DOHH2 (cell line): Measurements from ENCODE around the gene ASAP2.

ENCODE experiments used
- H3F3A ChIP-seq: fragments of 200-600 bp; sonication (generic), shearing (Covaris generic); 2 replicates; pipeline ENCODE4 v1.6.0; 2016; ENCODE audit warnings: antibody characterized with exemption, mild to moderate bottlenecking; ENCODE audit not compliant: control insufficient read depth, insufficient read depth
- H3K27ac ChIP-seq: fragments of 200-600 bp; sonication (generic); 2 replicates; pipeline ENCODE4 v1.5.1; 2014; ENCODE audit warnings: low read depth, mild to moderate bottlenecking, low read length, moderate library complexity
- H3K27me3 ChIP-seq: fragments of 200-600 bp; sonication (generic); 2 replicates; pipeline ENCODE4 v1.6.1; 2014; ENCODE audit warnings: mild to moderate bottlenecking, low read length, mixed read lengths; ENCODE audit not compliant: control insufficient read depth
- H3K36me3 ChIP-seq: fragments of 200-600 bp; sonication (generic); 2 replicates; pipeline ENCODE4 v1.6.1; 2014; ENCODE audit warnings: mild to moderate bottlenecking, low read length, moderate library complexity, mixed read lengths; ENCODE audit not compliant: control insufficient read depth
- H3K4me1 ChIP-seq: fragments of 200-600 bp; sonication (generic); 2 replicates; pipeline ENCODE4 v1.6.1; 2014; ENCODE audit warnings: mild to moderate bottlenecking, low read length, mixed read lengths; ENCODE audit not compliant: control insufficient read depth
- H3K4me2 ChIP-seq: fragments of 200-600 bp; sonication (generic); 2 replicates; pipeline ENCODE4 v1.6.0; 2014; ENCODE audit warnings: mild to moderate bottlenecking, low read length, moderate library complexity
- H3K4me3 ChIP-seq: fragments of 200-600 bp; sonication (generic); 2 replicates; pipeline ENCODE4 v1.5.1; 2014; ENCODE audit warnings: mild to moderate bottlenecking, low read length, mixed read lengths
- H3K79me2 ChIP-seq: fragments of 200-600 bp; sonication (generic); 2 replicates; pipeline ENCODE4 v1.6.1; 2014; ENCODE audit warnings: mild to moderate bottlenecking, low read length, mixed read lengths; ENCODE audit not compliant: control insufficient read depth
- H3K9me2 ChIP-seq: fragments of 200-600 bp; sonication (generic); replicated peaks from 2 replicates; pipeline ENCODE4 v1.6.1; 2014; ENCODE audit warnings: mild to moderate bottlenecking, low read length, mixed read lengths; ENCODE audit not compliant: control insufficient read depth
- H3K9me3 ChIP-seq: fragments of 200-600 bp; sonication (generic); 2 replicates; pipeline ENCODE4 v1.6.1; 2014; ENCODE audit warnings: antibody characterized with exemption, low read length, mixed read lengths; ENCODE audit not compliant: control insufficient read depth, insufficient read depth
- H4K20me1 ChIP-seq: fragments of 200-600 bp; sonication (generic); 2 replicates; pipeline ENCODE4 v1.6.0; 2014; ENCODE audit warnings: low read depth, mild to moderate bottlenecking, antibody characterized with exemption, low read length, moderate library complexity; ENCODE audit not compliant: control insufficient read depth, insufficient read depth
- CTCF ChIP-seq: fragments of 200-600 bp; sonication (generic); IDR thresholded peaks from one replicate; pipeline ENCODE4 v1.5.1; 2014; ENCODE audit warnings: antibody characterized with exemption, mild to moderate bottlenecking, low read depth, low read length; ENCODE audit not compliant: poor library complexity, severe bottlenecking
- EZH2phosphoT487 ChIP-seq: fragments of 200-600 bp; sonication (generic); IDR thresholded peaks from 2 replicates; pipeline ENCODE4 v1.6.1; 2017; ENCODE audit warnings: borderline replicate concordance, mild to moderate bottlenecking, antibody characterized with exemption, low read length, moderate library complexity, mixed read lengths

Gene ASAP2

DNA sequence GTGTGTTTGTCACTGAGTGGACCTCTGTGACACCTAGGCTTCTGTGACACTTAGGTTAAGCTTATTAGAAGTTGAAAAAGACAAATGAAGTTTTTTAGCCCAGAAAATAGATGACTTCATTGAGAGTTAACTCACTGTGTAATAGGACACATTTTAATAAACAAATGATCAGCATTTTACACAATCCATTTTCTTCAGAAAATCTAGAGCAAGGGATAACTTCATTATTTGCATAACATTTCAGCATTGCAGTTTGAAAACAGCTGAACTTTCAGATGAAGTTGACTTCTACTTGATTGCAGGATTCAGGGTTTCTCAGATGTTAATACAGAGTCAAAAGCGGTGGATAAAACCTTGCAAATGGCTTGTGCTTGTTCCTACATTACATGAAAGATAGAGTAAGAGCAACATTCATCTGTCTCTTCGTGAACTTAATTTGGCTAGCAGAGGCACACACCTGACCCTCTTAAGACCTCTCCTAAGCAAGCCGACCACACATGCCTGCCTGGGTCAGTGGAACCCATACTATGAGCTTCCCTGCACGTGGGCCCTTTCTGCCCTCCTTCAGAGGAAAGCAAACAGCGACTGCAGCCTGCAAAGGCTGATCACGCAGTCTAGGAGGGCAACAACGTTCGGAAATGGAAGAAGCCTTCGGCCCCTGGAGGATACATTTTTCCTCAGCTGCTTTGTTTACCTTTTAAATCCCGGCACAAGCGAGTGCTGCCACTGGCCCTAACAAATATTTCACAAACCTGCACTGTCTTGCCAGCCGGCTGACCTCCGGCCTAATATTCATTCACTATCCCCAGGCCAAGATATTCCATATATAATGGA lies 200.1 kb downstream of the ASAP2 start:
- Histone ChIP-seq H3K4me2 (no peak overlapping the region), H3K9me2 (no peaks in the 10 kb centered on the region), H3K4me3 (no peak overlapping the region), H3K36me3 (peaks cover 34% of the 10 kb centered on the region), H3F3A (peaks cover 22% of the 10 kb centered on the region; the same call in 1 of the 2 replicates), H4K20me1 (peaks cover 6% of the 10 kb centered on the region; the same call in 1 of the 2 replicates), H3K79me2 (no peaks in the 10 kb centered on the region), H3K27ac (no peak overlapping the region), H3K27me3 (no peaks in the 10 kb centered on the region), H3K9me3 (no peaks in the 10 kb centered on the region), H3K4me1 (no peaks in the 10 kb centered on the region)
- TF ChIP-seq CTCF (no peak), EZH2phosphoT487 (no peak)

- no peaks in the 10 kb centered on the region for H3K9me2 ChIP-seq
- H3K27me3 ChIP-seq: no peaks in the 10 kb centered on the region
- TF ChIP-seq EZH2phosphoT487: no peak
- no peak for TF ChIP-seq CTCF
- peaks cover 39% of the 10 kb centered on the region for H3K36me3 ChIP-seq
- H4K20me1 ChIP-seq: peaks cover 6% of the 10 kb centered on the region; the same call in 1 of the 2 replicates
- H3K79me2 ChIP-seq: no peaks in the 10 kb centered on the region
- no peak overlapping the region for H3K27ac ChIP-seq
- peaks cover 22% of the 10 kb centered on the region; the same call in 1 of the 2 replicates for H3F3A ChIP-seq
- no peak overlapping the region for H3K4me2 ChIP-seq
- H3K9me3 ChIP-seq: no peaks in the 10 kb centered on the region
- no peaks in the 10 kb centered on the region for H3K4me1 ChIP-seq
- no peak overlapping the region for H3K4me3 ChIP-seq
Measured at GRCh38 chr2:9407363-9407811, 200.8 kb downstream of the ASAP2 start.

- peaks cover 16% of the 10 kb centered on the region; the same call in 1 of the 2 replicates for H3F3A ChIP-seq
Measured at GRCh38 chr2:9408641-9409151, 202.1 kb downstream of the ASAP2 start.

More at GRCh38 chr2:9408641-9409151, 202.1 kb downstream of the ASAP2 start:
- TF ChIP-seq CTCF: no peak
- TF ChIP-seq EZH2phosphoT487: no peak
- H3K4me1 ChIP-seq: no peaks in the 10 kb centered on the region
- H3K9me2 ChIP-seq: no peaks in the 10 kb centered on the region
- H3K4me3 ChIP-seq: no peak overlapping the region
- H3K4me2 ChIP-seq: no peak overlapping the region
- no peaks in the 10 kb centered on the region for H3K79me2 ChIP-seq
- peaks cover 43% of the 10 kb centered on the region for H3K36me3 ChIP-seq
- H3K9me3 ChIP-seq: no peaks in the 10 kb centered on the region
- peaks cover 6% of the 10 kb centered on the region; the same call in 1 of the 2 replicates for H4K20me1 ChIP-seq
- H3K27me3 ChIP-seq: no peaks in the 10 kb centered on the region
- no peak overlapping the region for H3K27ac ChIP-seq
